SK-N-MC (cell line): Measurements from ENCODE around the gene ITPR2.

Experiments
- EZH2 ChIP-seq: fragments of 200-600 bp; sonication (generic); IDR thresholded peaks from one replicate; pipeline ENCODE4 v1.6.1; 2017; ENCODE audit warnings: antibody characterized with exemption
- POLR2AphosphoS5 ChIP-seq: IDR thresholded peaks from 2 replicates; pipeline ENCODE4 v1.6.1; 2012; ENCODE audit warnings: mild to moderate bottlenecking, low read depth, low read length, borderline replicate concordance

GRCh38 chr12:26692407-26692806 lies 140.6 kb downstream of the ITPR2 start:
- TF ChIP-seq POLR2AphosphoS5 (no peak), EZH2 (no peak)
